Stimulated activated CD8-positive, alpha-beta memory T cell treated with anti-CD3 and anti-CD28 coated beads, Interleukin-4, amount 100 ng/mL, for 24 hours (primary cell): ENCODE results near the gene LHCGR.
"Not testable (repeated sequence)": the region's sequence is repeated elsewhere in the genome, so short reads cannot be mapped to it uniquely, and the experiment has no call there.

Experiments
- DNase-seq: peaks from one replicate; pipeline ENCODE4 v3.0.0-alpha.2; 2020; ENCODE audit warnings: low read depth

LHCGR gene

DNA sequence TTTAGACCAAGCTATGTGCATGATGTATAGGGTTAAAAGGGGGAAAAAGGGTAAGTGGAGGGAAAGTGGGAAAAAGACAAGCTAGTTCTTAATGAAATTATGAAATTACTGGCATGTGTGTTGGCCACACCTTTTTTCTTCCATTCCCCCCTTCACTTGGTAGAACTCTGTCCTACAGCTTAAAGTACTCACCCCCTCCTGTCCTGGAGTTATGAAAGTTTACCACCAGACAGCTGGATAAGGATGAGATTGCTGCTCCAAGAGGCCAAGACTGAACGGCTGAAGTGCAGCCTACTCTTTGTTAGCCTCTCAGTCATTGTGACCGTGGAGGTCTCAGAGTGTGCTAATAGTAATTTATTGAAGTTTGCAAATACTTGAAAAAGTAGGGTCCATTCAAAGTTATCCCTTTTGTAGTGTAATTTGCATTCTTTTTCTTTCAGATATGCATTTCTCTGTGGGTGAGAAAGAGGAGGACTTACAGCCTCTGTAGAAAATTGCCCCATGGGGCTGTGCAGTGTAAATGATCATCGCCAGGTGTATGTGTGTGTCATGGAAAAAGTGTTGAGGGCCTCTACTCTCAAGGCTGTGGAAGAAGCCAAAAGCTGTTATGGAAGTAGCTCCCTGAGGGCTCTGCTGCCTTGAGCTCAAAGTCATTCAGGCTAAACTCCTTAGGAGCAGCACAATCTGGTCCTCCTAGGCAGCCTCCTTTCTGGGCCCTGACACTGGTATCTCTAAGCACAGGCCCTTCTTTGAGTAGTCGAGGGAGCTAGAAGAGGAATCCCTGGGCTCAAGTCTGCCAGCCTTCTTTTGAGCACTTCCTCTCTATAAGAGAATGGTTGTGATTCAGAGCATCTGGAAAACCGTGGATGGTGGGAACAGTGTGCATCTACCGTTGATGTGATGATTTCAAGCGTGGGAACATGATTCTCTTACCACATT is 46.2 kb downstream of the LHCGR start:
- DNase-seq = no peak

DNA sequence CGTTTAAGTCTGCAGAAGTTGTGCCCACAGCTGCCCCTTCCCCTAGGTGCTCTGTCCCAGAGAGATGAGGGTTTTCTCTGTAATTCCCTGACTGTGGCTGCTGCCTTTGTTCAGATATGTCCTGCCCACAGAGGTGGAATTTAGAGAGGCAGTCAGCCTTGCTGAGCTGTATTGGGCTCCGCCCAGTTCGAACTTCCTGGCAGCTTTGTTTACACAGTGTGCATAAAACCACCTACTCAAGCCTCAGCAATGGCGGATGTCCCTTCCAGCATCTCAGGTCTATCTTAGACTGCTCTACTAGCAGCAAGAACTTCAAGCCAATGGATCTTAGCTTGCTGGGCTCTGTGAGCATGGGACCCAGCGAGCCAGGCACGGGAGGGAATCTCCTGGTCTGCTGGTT is 48.1 kb downstream of the LHCGR start:
- no peak for DNase-seq

DNA sequence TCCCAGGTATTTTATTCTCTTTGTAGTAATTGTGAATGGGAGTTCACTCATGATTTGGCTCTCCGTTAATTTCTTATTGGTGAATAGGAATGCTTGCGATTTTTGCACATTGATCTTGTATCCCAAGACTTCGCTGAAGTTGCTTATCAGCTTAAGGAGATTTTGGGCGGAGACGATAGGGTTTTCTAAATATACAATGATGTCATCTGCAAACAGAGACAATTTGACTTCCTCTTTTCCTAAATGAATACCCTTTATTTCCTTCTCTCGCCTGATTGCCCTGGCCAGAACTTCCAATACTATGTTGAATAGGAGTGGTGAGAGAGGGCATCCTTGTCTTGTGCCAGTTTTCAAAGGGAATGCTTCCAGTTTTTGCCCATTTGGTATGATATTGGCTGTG is 51.9 kb downstream of the LHCGR start:
- DNase-seq = not testable (repeated sequence)

DNA sequence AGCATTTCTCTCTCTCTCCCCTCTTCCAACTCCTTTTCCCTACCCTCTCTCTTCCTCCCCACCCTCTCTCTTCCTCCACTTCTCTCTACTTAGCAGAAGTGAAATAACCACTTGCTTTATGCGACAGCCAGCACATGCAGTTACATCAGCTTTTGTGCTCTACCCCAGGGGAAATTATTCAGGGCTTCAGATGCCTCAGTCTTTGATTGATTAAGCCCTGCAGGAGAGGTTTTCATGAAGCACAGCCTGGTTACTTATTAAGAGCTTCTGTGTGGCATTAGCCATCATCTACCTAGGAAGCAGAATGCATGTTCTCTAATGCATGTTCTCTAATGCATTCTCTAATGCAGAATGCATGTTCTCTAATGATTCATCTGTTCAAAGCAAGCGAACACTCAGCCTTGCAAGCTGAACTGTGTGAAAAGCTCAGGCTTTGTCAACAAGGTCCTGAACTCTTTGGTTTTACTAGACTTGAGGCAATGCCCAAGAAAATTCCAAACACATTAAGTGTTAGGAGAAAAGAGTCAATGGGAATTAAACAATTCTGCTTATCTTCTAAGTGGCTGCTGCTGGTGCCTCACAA is 56.1 kb downstream of the LHCGR start:
- no peak for DNase-seq

DNA sequence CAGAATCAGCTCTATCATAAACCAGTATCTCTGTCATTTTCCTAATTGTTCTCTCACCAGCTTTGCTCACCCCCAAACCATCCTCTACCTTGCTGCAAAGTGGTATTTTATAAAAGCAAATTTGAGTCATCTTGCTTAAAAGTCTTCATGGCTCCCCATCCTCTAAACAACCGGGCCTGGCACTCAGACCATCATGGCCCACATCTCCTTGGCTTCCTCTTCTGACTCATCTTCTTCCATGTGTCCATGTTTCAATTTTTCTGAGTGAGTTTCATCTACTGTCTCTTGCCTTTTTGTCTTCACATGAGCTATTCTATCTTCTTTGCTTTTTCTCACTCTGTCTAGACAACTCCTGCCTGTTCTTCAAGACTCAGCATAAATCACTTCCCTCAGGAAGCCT is 58.6 kb downstream of the LHCGR start:
- DNase-seq = no peak

DNA sequence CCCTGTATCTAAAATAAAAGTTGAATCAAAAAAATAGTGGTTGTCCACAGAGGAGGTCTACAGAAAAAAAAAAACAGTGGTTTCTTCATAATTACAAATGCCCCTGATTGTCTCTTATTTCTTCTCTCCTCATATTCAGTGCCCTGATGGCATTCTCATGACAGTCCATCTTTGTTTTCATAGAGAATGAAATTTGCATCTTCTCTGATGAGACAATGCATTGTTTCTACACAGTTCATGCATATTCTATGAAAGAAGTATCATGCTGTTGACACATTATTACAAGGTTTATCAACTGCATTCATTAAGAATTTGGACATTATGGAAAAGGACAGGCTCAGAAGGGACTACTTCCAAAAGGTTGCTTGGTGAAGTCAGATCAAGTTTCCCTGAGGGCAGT is 59.5 kb downstream of the LHCGR start:
- DNase-seq = no peak

DNA sequence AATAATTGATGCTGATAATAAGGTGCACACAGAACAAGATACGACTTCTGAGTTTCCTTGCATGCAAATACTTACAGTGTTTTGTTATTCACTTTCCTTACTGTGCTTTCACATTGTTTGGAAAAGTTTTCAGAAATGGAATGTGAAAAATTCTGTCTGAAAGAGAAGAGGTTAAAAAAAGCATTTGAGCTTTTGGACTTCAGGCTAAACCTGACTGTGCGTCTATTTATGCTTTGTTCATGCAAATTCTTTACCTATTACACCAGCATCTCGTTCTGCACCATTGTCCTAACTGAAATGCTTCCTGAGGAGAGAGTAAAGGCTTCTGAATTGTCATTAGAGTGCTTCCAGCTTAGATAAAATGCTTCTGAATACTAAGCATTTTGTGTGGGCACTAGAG is 61.4 kb downstream of the LHCGR start:
- DNase-seq = no peak

DNA sequence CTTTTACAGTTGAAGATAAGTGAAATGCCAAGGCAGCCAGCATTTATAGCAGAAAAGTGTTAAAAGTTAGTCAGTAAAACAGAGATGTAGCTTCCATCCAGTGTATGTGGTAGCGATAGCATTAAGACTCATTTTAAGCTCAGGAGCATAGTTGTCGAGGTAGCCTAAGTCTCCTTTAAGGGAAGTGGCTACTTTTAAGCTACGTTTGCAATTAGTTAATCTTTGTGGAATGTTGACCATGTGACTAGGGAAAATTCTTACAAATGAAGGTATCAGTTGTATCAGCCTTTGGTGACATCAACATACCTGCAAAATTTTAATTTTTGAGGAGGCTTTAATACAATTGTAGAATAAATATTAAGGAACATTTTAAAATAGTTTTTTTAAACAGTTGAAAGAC is 61.9 kb downstream of the LHCGR start:
- no peak for DNase-seq

DNA sequence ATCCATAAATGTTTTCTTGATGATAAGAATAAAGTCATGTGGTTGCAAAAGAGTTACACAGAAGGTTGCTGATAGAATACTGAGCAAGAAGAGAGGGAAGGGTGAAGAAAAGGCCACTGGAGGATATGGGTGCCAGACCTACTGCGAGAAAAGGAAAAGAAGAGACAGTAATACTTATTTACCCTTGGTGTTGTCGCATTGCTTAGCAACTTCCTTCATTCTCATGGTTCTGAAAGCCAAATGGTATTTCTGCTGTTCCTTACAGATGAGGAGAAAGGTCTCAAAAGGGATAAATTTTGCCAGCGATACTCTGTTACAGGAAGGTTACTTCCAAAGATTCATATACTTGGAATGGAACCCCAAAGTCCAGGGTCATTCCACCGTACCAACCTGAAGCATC is 62.5 kb downstream of the LHCGR start:
- DNase-seq = no peak

DNA sequence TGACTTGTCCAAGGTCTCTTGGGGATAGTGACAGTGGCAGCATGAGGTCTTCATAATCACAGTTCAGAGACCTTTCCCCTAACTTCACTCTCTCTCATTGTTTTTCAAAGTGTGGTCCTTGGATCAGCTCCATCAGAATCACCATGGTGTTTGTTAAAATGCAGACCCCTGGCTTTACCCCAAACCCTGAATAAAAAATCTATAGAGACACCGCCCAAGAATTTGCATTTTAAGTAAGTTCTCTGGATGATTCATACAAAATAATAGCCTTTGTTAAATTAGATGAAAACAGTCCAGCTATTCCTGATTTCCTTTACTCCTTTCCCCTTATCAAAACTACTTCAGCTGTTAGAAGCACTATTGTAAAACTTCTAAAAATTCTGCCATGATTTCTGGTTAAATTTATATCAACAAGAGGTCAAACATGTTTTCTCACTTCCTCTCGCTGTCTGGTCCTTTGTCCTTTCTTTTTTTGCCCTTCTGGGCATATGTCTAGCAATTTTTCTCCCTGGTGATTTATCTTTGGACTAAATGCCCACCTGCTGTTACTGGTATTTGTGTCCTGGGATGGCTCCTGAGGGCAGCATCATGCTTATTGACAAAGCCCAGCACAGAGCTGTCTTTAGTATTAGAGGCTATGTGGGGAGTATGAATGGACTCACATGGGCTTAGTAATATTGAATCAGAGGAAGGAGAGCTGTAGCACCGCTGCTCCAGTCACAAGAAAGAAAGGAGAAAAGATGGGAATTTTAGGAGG is 63.4 kb downstream of the LHCGR start:
- DNase-seq = no peak

DNA sequence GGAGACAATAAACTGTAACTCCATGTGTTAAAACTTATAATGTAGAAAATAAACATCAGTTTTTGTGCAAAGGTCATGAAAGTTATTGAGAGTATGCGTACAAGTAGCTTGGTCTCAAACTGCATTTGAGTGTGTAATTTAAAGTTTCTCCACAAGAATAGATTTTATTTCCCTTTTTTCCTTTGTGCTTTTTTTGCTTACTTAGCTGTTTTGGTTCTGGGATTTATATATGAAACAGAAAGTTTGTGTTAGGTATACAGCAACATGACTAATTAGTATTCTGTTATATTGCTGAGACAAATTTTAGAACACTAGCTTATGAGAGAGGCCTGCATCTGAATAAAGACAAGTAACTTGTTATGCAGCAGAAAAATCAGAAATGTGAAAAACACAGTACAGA is 70.4 kb downstream of the LHCGR start:
- DNase-seq = no peak

DNA sequence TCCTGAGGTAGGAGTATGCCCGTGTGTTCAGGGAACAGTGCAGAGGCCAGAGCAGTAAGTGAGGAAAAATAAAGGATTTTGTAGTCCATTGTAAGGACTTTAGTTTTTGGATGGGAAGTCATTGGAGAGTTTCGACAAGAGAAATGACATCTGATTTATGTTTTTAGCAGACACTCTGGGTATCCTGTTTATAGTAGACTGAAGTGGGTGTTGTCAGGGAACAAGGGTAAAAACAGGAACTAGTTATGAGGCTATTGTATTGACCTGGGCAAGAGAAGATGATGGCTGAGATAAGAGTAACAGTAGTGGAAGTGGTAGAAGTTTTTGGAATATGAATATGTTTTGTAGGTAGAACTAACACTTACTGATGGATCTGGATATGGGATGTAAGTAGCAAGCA is 78.1 kb downstream of the LHCGR start:
- DNase-seq = no peak

DNA sequence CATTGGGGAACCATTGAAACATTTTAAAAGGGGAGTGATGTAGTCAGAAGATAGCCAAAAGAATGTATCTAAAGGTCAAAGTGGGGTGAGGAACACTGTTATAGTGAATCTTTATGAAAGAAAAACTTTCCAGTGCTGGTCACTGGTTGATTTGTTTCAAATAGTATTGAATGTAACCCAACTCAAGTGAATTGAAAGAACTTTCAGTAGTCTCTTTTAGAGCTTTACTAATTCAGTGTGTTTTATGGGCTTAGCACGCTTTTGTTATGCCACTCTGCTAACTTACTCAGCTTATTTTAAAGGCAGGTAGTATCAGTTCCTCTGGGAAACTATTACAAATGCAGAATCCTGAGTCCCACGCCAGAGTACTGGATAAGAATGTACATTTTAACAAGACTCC is 80.6 kb downstream of the LHCGR start:
- DNase-seq = no peak

DNA sequence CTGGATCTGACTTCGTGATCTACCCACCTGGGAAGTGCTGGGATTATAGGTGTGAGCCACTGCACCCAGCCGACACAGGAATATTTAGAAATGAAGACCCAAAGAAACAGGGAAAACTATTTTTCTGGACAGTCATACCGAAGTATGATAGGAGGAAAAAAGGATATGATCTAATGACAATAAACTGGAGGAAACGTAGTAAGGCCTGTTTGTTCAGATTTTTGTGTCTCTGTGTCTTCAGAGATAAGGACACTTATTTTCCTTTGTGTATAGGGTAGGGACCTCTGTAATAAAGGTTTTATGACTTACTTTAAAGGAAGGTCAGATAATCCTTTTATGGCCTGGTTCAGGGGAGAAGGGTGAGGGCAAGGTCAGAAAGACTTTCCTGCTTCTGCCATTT is 81.9 kb downstream of the LHCGR start:
- no peak for DNase-seq

DNA sequence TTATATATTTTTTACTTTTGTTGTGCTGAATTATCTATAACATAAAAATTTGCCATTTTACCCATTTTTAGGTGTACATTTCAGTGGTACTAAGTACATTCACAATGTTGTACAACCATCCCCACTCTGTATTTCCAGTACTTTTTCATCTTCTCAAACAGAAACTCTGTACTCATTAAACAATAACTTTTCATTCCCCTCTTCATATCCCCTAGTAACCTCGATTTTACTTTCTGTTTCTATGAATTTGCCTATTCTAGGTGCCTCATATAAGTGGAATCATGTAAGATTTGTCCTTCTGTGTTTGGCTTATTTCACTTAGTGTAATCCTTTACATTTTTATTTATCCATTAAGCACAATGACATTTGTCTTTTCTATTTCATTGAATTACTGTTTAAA is 86.5 kb downstream of the LHCGR start:
- DNase-seq = no peak

DNA sequence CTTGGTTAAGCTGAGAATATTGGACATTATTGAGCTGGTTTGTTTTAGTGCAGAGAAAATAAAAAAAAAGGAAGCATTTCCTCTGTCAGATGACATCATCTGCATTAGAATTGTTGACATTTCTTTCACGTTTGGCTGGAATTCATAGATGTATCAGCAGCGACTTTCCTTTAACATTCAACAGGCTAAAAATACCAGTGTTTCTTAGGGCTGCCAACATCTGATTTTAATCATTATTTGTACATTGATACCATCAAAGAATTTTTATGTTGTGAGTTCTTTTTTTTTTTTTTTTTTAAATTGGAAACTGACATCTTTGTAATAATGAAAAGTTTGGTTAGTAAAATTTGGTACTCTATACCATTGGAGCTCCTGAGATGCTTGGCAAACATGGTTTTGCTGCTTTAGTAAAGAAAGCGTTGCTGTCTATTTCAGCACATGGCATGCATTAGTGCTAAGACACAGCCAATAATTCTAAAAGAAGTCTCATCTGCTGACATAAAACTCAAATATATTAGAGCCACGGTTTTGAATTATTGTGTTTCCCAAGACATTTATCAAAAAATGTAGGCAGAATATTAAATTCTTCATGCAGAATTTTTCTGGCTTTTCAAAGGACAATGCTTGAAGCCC is 104.2 kb downstream of the LHCGR start:
- no peak for DNase-seq

DNA sequence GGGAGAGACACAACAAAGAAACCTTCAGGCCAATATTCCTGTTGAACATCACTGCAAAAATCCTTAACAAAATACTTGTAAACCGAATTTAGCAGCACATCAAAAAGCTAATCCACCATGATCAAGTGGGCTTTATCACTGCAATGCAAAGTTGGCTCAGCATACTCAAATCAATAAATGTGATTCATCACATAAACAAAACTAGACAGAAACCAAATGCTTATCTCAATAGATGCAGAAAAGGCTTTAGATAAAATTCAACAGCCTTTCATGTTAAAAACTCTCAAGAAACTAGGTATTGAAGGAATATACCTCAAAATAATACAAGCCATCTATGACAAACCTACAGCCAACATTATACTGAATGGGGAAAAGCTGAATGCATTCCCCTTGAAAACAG is 117.3 kb downstream of the LHCGR start:
- DNase-seq = no peak
